HG03060 (cell line): ENCODE measurements around the gene TSR3.

Experiments used
- ATAC-seq: cut with Tn5 transposase; IDR thresholded peaks from one replicate; pipeline ENCODE4 v1.9.1; 2021; ENCODE audit warnings: low read depth, moderate number of reproducible peaks; ENCODE audit not compliant: unreplicated experiment

Gene TSR3

GRCh38 chr16:1378087-1378803 is 26.6 kb upstream of the TSR3 start:
- ATAC-seq, result no peak

DNA sequence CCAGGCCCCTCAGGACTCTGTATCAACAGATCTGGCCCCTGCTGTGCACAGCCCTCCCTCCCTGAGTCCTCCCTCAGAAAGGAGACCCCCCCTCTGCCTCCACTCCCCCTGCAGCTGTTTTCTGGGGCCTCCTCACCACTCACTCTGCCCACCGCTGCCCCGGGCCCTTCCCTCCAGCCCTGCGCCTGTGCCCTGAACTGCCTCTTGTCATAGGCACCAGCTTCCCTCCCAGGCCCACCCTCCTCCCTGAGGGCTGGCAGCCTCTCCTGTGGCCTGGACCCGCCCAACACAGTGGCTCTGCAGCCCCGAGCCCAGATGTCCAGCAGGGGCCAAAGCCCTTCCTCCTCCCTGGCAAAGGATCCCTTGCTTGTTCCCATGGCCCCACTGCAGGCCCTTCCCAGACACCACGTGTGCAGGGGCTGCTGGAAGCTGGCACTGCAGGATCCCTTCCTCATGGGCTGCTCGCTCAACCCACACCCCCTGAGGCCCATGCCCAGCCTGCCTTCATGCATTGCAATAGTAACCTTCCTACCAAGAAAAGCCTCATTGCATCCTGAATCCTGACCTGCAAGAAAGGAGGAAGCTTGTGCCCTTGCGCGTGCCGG is 25.8 kb upstream of the TSR3 start:
- ATAC-seq, result no peak

- no peak for ATAC-seq
Measured at GRCh38 chr16:1375741-1376410, 24.2 kb upstream of the TSR3 start.

- ATAC-seq, result no peak
Measured at GRCh38 chr16:1375298-1375640, 23.6 kb upstream of the TSR3 start.

- ATAC-seq, result no peak
Measured at GRCh38 chr16:1374418-1375297, 23.0 kb upstream of the TSR3 start.

DNA sequence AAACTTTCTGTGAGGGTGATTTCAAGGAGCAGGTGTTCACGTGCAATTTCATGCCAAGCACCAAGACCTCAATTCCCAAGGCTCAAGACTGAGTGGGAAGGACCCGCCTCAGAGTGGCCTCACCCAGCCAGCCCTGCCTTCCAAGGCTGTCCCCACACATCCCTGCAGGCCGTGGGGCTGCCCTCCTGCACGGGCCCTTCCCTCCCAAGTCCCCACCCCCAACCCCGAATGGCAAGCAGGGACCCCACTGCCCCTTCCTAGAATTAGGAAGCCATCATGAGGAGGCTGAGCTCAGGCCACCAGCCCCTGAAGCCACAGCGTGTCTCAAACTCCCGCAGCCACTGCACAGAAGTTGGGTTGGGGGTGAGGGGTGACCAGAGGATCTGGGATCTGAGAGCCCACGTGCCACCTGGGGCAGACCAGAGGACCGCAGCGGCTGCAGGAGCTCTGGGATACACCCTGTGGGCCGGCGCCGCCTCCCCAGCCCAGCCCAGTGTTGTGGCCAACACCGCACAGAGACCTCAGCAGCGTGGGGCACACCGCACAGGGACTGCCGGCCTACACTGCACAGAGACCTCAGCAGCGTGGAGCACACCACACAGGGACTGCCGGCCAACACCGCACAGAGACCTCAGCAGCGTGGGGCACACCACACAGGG is 20.7 kb upstream of the TSR3 start:
- no peak for ATAC-seq

- no peak for ATAC-seq
Measured at GRCh38 chr16:1371054-1371978, 19.6 kb upstream of the TSR3 start.

DNA sequence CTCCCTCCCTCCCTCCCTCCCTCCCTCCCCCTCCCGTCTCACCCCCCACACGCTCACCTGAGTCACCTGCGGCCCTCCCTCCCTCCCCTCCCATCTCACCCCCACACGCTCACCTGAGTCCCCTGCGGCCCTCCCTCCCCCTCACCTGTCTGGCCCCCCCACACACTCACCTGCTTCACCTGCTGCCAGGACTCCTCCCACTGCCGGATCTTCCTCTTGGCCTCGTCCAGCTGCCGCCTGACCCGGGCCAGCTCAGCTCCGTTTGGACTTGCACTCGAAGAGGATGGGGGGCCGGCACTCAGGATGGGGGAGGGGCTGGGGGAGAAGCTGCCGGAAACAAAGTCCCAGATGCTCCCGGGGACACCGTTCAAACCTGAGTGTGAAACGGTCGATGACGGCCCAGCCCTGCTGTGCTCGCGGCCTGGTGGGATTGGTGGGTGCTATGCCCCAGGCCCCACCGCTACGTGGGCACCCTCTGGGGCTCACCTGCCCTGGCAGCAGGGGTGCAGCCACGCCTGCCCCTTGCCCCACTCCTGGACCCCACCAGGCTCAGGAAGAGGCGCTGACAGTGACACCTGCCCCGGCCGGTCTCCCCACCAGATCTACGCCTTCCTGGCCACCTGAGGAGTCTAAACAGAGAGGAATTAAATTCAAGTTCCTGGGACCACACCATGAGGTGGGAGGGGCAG is 16.0 kb upstream of the TSR3 start:
- no peak for ATAC-seq

GRCh38 chr16:1366712-1367299 is 15.1 kb upstream of the TSR3 start:
- no peak for ATAC-seq

DNA sequence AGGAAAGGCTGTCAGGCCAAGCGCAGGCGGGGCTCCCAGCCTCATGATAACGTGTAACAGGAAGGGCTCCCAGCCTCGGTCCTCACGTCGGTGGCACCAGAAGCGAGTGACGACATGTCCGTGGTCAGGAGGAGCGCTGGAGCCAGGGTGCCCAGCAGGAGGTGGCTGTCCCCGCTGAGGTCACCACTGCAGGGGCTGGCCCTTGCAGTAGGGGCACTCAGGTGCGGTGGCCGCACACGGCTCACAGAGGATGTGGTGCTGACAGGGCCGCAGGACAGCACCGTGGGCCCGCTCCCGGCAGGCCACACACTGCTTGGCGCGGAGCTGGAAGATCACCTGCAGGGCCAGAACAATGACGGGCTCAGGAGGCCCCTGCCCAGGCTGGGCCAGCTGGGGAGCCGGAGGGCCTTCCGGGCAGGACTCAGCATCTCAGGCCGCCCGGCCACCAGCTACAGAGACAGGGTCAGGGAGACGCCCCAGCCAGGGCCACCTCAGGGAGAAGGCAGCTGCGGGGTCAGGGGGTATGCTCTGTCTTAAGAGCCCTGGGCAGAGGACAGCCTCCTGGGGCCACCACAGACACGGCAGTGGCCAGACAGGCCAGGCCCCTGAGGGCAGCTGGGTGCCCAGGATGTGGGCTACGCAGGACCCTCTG is 14.5 kb upstream of the TSR3 start:
- no peak for ATAC-seq

DNA sequence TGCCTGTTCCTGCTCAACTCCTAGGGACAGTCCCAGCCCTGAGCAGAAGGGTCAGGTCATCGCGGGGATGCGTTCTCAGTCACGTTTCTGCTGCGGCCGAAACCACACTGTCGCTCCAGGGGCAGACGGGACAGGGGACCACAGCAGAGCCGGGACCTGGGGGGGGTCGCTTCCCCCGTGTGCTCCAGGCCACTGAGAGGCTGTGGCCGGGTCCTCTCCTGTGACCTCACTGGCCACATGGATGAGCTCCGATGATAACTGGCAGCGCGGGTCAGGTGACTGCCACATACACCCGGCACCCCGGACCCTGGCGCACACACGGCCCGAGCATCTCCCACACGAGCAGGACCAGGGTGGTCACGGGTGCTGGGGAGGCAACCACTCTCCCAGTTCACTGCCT is 12.8 kb upstream of the TSR3 start:
- no peak for ATAC-seq

DNA sequence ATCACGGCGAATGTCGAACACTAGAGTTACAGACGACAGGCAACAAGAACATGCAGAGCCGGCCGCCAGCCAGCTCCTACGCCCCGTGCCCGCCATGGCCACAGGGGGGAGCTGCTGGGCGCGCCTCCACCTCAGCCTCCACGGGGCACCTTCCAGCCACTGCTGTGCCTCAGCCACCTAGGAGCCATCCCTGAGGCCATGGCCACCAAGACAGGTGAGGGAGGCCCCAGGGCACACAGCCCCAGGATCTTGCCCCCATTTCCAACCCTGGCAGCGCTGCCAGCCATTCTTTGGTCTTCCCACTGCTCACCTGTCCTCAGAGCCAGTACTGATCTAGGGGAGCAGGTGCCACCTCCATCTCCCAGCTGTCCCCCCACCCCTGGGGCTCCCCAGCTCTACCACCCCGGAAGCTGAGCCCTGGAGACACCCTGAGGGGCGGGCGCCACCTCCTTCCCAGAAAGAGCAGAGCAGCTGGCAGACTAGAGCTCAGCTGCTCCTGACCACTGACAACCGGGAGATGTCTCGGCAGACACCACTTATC is 11.9 kb upstream of the TSR3 start:
- no peak for ATAC-seq

DNA sequence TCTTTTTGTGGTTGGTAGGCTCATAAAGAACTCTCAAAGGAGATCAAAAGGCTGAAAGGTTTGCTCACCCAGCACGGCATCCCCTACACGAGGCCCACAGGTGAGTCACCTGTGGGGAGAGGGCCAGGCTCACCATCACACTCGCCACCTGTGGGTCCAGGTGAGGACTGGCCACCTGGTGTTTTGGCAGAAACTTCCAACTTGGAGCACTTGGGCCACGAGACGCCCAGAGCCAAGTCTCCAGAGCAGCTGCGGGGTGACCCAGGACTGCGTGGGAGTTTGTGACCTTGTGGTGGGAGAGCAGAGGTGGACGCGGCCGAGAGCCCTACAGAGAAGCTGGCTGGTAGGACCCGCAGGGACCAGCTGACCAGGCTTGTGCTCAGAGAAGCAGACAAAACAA is 11.1 kb upstream of the TSR3 start:
- ATAC-seq, result no peak

- ATAC-seq, result no peak
Measured at GRCh38 chr16:1361685-1362360, 10.1 kb upstream of the TSR3 start.

GRCh38 chr16:1357906-1358566 is 6.4 kb upstream of the TSR3 start:
- ATAC-seq, result no peak

DNA sequence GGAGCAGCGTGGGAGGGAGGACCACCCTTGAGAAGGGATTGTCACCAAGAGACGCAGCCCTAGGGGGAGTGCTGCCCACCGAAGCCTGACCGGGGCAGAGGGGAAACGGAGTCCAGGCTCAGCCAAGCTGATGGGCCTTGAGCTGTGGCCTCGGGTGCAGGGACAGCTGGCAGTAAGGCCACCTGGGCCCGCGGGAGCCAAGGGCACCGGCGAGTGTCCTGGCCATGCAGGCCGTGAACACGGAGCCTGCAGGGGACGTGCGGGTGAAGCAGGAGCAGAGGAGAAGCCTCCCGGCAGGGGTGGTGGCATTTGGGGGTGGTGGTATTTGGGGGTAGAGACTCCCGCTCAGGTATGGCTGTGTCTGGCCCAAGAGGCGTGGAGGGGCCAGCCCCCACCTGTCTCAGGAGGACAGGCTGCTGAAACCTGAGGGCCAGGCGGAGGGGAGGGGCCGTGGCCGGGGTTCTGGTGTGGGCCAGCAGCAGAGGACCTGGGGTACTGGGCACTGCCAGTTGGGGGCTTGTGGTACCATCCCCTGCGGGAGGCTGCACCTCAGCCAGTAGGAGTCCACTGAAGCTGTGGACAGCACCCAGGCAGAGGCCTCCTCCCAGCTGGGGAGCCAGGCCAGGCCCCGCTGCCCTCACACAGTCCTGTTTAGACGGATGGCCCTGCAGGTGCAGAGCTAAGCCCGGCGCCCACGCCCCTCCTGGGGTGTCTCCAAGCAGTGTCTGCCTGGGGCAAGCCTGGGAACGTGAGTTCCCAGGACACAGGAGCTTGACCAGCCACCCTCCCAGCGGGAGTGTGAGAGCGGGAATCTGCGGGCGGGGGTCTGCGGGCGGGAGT is 4.6 kb upstream of the TSR3 start:
- ATAC-seq, result no peak
